ENCODE results near the gene FXYD7.

The FXYD7 gene

GRCh38 chr19:35110974-35111373 is 32.1 kb upstream of the FXYD7 start:
- DNase-seq (ENCODE audit: low read depth in 3 of 3), result no peak

- no peak for DNase-seq (ENCODE audit: low read depth in 3 of 3)
These were observed 29.9 kb upstream of the FXYD7 start for GRCh38 chr19:35112995-35113688.

GRCh38 chr19:35114353-35115176 is 28.5 kb upstream of the FXYD7 start:
- DNase-seq (ENCODE audit: low read depth in 3 of 3), result peak; percentile 41 to 61 (median 54)

GRCh38 chr19:35115177-35115951 is 27.7 kb upstream of the FXYD7 start, which contains the start of gene FXYD3:
Gene FXYD3, plus strand, starts transcription at chr19:35115823. Its CDS starts 3,554 bp downstream, at chr19:35119377.
- no peak for DNase-seq (ENCODE audit: low read depth in 3 of 3)

GRCh38 chr19:35116072-35116801 is 26.8 kb upstream of the FXYD7 start:
- DNase-seq (ENCODE audit: low read depth in 3 of 3), result no peak

GRCh38 chr19:35117116-35117515 is 25.9 kb upstream of the FXYD7 start:
- no peak for DNase-seq (ENCODE audit: low read depth in 3 of 3)

GRCh38 chr19:35117799-35118198 is 25.3 kb upstream of the FXYD7 start:
- no peak for DNase-seq (ENCODE audit: low read depth in 3 of 3)

GRCh38 chr19:35118268-35119020 is 24.6 kb upstream of the FXYD7 start:
- DNase-seq (ENCODE audit: low read depth in 3 of 3), result no peak

- DNase-seq (ENCODE audit: low read depth in 3 of 3), result no peak
These were observed 24.0 kb upstream of the FXYD7 start for GRCh38 chr19:35119091-35119490.

- no peak for DNase-seq (ENCODE audit: low read depth in 3 of 3)
These were observed 23.4 kb upstream of the FXYD7 start for GRCh38 chr19:35119578-35120155.

GRCh38 chr19:35120492-35120891 is 22.6 kb upstream of the FXYD7 start:
- DNase-seq (ENCODE audit: low read depth in 3 of 3), result no peak

GRCh38 chr19:35120898-35121297 is 22.2 kb upstream of the FXYD7 start:
- DNase-seq (ENCODE audit: low read depth in 3 of 3), result no peak

GRCh38 chr19:35122687-35123551 is 20.1 kb upstream of the FXYD7 start:
- no peak for DNase-seq (ENCODE audit: low read depth in 3 of 3)

GRCh38 chr19:35123573-35123972 is 19.5 kb upstream of the FXYD7 start:
- DNase-seq (ENCODE audit: low read depth in 3 of 3), result no peak

- peak; percentile 61 to 79 (median 76) for DNase-seq (ENCODE audit: low read depth in 3 of 3)
These were observed 18.7 kb upstream of the FXYD7 start for GRCh38 chr19:35124098-35125060.

GRCh38 chr19:35125270-35125717 is 17.8 kb upstream of the FXYD7 start:
- DNase-seq (ENCODE audit: low read depth in 3 of 3), result no peak

GRCh38 chr19:35125749-35126623 is 17.1 kb upstream of the FXYD7 start:
- DNase-seq (ENCODE audit: low read depth in 3 of 3), result no peak
